DOHH2 (cell line): Measurements from ENCODE around the gene OASL.

Experiments
- H3F3A ChIP-seq: fragments of 200-600 bp; sonication (generic), shearing (Covaris generic); 2 replicates; pipeline ENCODE4 v1.6.0; 2016; ENCODE audit warnings: antibody characterized with exemption, mild to moderate bottlenecking; ENCODE audit not compliant: control insufficient read depth, insufficient read depth
- H3K27ac ChIP-seq: fragments of 200-600 bp; sonication (generic); 2 replicates; pipeline ENCODE4 v1.5.1; 2014; ENCODE audit warnings: low read depth, mild to moderate bottlenecking, low read length, moderate library complexity
- H3K27me3 ChIP-seq: fragments of 200-600 bp; sonication (generic); 2 replicates; pipeline ENCODE4 v1.6.1; 2014; ENCODE audit warnings: mild to moderate bottlenecking, low read length, mixed read lengths; ENCODE audit not compliant: control insufficient read depth
- H3K36me3 ChIP-seq: fragments of 200-600 bp; sonication (generic); 2 replicates; pipeline ENCODE4 v1.6.1; 2014; ENCODE audit warnings: mild to moderate bottlenecking, low read length, moderate library complexity, mixed read lengths; ENCODE audit not compliant: control insufficient read depth
- H3K4me1 ChIP-seq: fragments of 200-600 bp; sonication (generic); 2 replicates; pipeline ENCODE4 v1.6.1; 2014; ENCODE audit warnings: mild to moderate bottlenecking, low read length, mixed read lengths; ENCODE audit not compliant: control insufficient read depth
- H3K4me2 ChIP-seq: fragments of 200-600 bp; sonication (generic); 2 replicates; pipeline ENCODE4 v1.6.0; 2014; ENCODE audit warnings: mild to moderate bottlenecking, low read length, moderate library complexity
- H3K4me3 ChIP-seq: fragments of 200-600 bp; sonication (generic); 2 replicates; pipeline ENCODE4 v1.5.1; 2014; ENCODE audit warnings: mild to moderate bottlenecking, low read length, mixed read lengths
- H3K79me2 ChIP-seq: fragments of 200-600 bp; sonication (generic); 2 replicates; pipeline ENCODE4 v1.6.1; 2014; ENCODE audit warnings: mild to moderate bottlenecking, low read length, mixed read lengths; ENCODE audit not compliant: control insufficient read depth
- H3K9me2 ChIP-seq: fragments of 200-600 bp; sonication (generic); replicated peaks from 2 replicates; pipeline ENCODE4 v1.6.1; 2014; ENCODE audit warnings: mild to moderate bottlenecking, low read length, mixed read lengths; ENCODE audit not compliant: control insufficient read depth
- H3K9me3 ChIP-seq: fragments of 200-600 bp; sonication (generic); 2 replicates; pipeline ENCODE4 v1.6.1; 2014; ENCODE audit warnings: antibody characterized with exemption, low read length, mixed read lengths; ENCODE audit not compliant: control insufficient read depth, insufficient read depth
- H4K20me1 ChIP-seq: fragments of 200-600 bp; sonication (generic); 2 replicates; pipeline ENCODE4 v1.6.0; 2014; ENCODE audit warnings: low read depth, mild to moderate bottlenecking, antibody characterized with exemption, low read length, moderate library complexity; ENCODE audit not compliant: control insufficient read depth, insufficient read depth
- EZH2phosphoT487 ChIP-seq: fragments of 200-600 bp; sonication (generic); IDR thresholded peaks from 2 replicates; pipeline ENCODE4 v1.6.1; 2017; ENCODE audit warnings: borderline replicate concordance, mild to moderate bottlenecking, antibody characterized with exemption, low read length, moderate library complexity, mixed read lengths
- TF ChIP-seq, protein P1 (sequence below): fragments of 200-600 bp; sonication (generic); IDR thresholded peaks from one replicate; pipeline ENCODE4 v1.5.1; 2014; ENCODE audit warnings: antibody characterized with exemption, mild to moderate bottlenecking, low read depth, low read length; ENCODE audit not compliant: poor library complexity, severe bottlenecking

The OASL gene

DNA sequence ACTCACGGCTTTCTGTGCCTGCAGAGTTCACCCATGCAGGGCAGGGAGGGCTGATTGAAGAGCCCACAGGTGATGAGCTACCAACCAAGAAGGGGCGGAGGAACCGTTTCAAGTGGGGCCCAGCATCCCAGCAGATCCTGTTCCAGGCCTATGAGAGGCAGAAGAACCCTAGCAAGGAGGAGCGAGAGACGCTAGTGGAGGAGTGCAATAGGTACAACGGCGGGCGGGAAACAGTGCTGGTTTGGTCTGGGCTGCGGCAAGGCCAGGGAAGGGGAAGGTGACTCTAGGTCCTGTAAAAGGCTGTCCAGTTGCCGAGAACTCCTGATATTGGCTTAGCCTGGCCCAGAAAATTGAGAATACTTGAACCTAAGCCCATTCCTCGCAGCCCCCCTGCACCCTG lies 45.5 kb downstream of the OASL start:
- Histone ChIP-seq H3K79me2 (no peaks in the 10 kb centered on the region), H4K20me1 (no peaks in the 10 kb centered on the region), H3K4me1 (no peaks in the 10 kb centered on the region), H3K9me2 (no peaks in the 10 kb centered on the region; the same call in 1 of the 2 replicates), H3K27ac (no peak overlapping the region), H3K27me3 (no peaks in the 10 kb centered on the region; the same call in 1 of the 2 replicates), H3K4me2 (no peak overlapping the region), H3K4me3 (no peak overlapping the region), H3K36me3 (no peaks in the 10 kb centered on the region), H3F3A (no peaks in the 10 kb centered on the region), H3K9me3 (no peaks in the 10 kb centered on the region)
- TF ChIP-seq EZH2phosphoT487: no peak
- TF ChIP-seq, protein P1, sequence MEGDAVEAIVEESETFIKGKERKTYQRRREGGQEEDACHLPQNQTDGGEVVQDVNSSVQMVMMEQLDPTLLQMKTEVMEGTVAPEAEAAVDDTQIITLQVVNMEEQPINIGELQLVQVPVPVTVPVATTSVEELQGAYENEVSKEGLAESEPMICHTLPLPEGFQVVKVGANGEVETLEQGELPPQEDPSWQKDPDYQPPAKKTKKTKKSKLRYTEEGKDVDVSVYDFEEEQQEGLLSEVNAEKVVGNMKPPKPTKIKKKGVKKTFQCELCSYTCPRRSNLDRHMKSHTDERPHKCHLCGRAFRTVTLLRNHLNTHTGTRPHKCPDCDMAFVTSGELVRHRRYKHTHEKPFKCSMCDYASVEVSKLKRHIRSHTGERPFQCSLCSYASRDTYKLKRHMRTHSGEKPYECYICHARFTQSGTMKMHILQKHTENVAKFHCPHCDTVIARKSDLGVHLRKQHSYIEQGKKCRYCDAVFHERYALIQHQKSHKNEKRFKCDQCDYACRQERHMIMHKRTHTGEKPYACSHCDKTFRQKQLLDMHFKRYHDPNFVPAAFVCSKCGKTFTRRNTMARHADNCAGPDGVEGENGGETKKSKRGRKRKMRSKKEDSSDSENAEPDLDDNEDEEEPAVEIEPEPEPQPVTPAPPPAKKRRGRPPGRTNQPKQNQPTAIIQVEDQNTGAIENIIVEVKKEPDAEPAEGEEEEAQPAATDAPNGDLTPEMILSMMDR: no peak

DNA sequence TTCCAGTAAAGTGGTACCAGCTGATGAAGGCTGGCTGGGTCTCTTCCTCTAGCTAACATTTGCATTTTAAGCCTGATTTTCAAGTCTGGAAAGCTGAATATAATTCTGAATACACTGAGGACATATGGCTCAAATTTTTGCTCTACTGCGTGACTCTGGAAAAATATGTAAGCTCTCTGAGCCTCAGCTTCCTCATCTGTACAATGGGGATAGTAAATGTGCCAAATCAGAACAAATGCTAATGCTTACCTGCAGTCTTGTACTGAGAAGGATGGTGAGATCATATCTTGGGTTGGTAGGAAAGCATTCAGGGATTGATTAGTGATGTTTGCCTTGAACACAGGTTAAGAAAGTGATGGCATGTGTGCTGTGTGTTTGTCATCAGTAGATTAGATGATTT lies 46.1 kb downstream of the OASL start:
- Histone ChIP-seq H3K4me2 (no peak overlapping the region), H3K4me1 (no peaks in the 10 kb centered on the region), H3K79me2 (no peaks in the 10 kb centered on the region), H3K27me3 (no peaks in the 10 kb centered on the region; the same call in 1 of the 2 replicates), H3K9me2 (no peaks in the 10 kb centered on the region; the same call in 1 of the 2 replicates), H3K4me3 (no peak overlapping the region), H3K36me3 (no peaks in the 10 kb centered on the region), H3K27ac (no peak overlapping the region), H3F3A (no peaks in the 10 kb centered on the region), H4K20me1 (no peaks in the 10 kb centered on the region), H3K9me3 (no peaks in the 10 kb centered on the region)
- TF ChIP-seq, protein P1: no peak
- no peak for TF ChIP-seq EZH2phosphoT487

- TF ChIP-seq, protein P1: no peak
- TF ChIP-seq EZH2phosphoT487: no peak
Observed at GRCh38 chr12:120991965-120992364, 47.1 kb downstream of the OASL start.

More at GRCh38 chr12:120991965-120992364, 47.1 kb downstream of the OASL start:
- H3F3A ChIP-seq: no peaks in the 10 kb centered on the region
- H3K36me3 ChIP-seq: no peaks in the 10 kb centered on the region
- H3K27ac ChIP-seq: no peak overlapping the region
- no peaks in the 10 kb centered on the region; the same call in 1 of the 2 replicates for H3K9me2 ChIP-seq
- no peaks in the 10 kb centered on the region for H3K79me2 ChIP-seq
- no peaks in the 10 kb centered on the region for H4K20me1 ChIP-seq
- H3K4me2 ChIP-seq: no peak overlapping the region
- no peaks in the 10 kb centered on the region for H3K4me1 ChIP-seq
- H3K27me3 ChIP-seq: no peaks in the 10 kb centered on the region; the same call in 1 of the 2 replicates
- H3K4me3 ChIP-seq: no peak overlapping the region
- no peaks in the 10 kb centered on the region for H3K9me3 ChIP-seq
